Endothelial cell of umbilical vein (primary cell): ENCODE measurements around the gene HEMGN. TPM values are rescaled to one million over a fixed set of nuclear protein-coding genes. Genes with fewer than 3 reads are reported as not detected.

Source experiments
- BruUV-seq: library from RNA; stranded (reverse); fragments of 400-500 nt; replicated peaks from 2 replicates; lab custom pipeline; 2021; lab: Mats Ljungman, UMichigan
- CTCF ChIA-PET: fragments of 300-600, 350-600 bp; sonication (Branson Sonifier 250); formaldehyde crosslinking; loops from one replicate; lab custom pipeline; 2021; ENCODE audit warnings: antibody characterized with exemption, inconsistent platforms; lab: Charles Lee
- POLR2A ChIA-PET: fragments of 300-600, 350-600 bp; sonication (Branson Sonifier 250); formaldehyde crosslinking; loops from one replicate; lab custom pipeline; 2021; ENCODE audit warnings: antibody characterized with exemption, inconsistent platforms; lab: Charles Lee
- DNase-seq: peaks from one replicate; pipeline ENCODE4 v3.0.0-alpha.2; 2011; ENCODE audit warnings: low read depth, low spot score
- FAIRE-seq: peaks from 2 replicates; lab custom pipeline; 2011; peaks lifted over from hg19 to GRCh38; lab: Jason Lieb, UNC
- H2AFZ ChIP-seq: 2 replicates; pipeline ENCODE4 v1.6.0; 2012; ENCODE audit warnings: low read depth, low read length, control low read depth, inconsistent platforms
- H3K27ac ChIP-seq: 2 replicates; pipeline ENCODE4 v1.5.1; 2011; ENCODE audit warnings: low read depth, mild to moderate bottlenecking, control low read depth, low read length, moderate library complexity; ENCODE audit not compliant: insufficient read depth
- H3K27me3 ChIP-seq, 2 experiments: 2 replicates each; pipeline versions ENCODE4 v1.6.0 to v1.6.1; 2011; ENCODE audit warnings: low read length in 2 of 2, mixed read lengths in 1 of 2; ENCODE audit not compliant: control insufficient read depth in 2 of 2, insufficient read depth in 2 of 2
- H3K36me3 ChIP-seq, 2 experiments: 2 replicates in 1 of 2; 3 replicates in 1 of 2; pipeline ENCODE4 v1.5.1; 2011; ENCODE audit warnings: low read length in 2 of 2, mild to moderate bottlenecking in 1 of 2, moderate library complexity in 1 of 2; ENCODE audit not compliant: control insufficient read depth in 2 of 2, insufficient read depth in 2 of 2; ENCODE audit errors: extremely low read depth in 1 of 2
- H3K4me1 ChIP-seq: 3 replicates; pipeline ENCODE4 v1.5.1; 2011; ENCODE audit warnings: mild to moderate bottlenecking, low read length; ENCODE audit not compliant: control insufficient read depth, insufficient read depth; ENCODE audit errors: extremely low read depth
- H3K4me2 ChIP-seq: 2 replicates; pipeline ENCODE4 v1.6.1; 2011; ENCODE audit warnings: low read length, control low read depth, mixed read lengths; ENCODE audit not compliant: insufficient read depth
- H3K4me3 ChIP-seq, 3 experiments: fragments of 200-600 bp in 1 of 3; sonication (generic), shearing (Covaris generic) in 1 of 3; replicated peaks in 1 of 3; 2 replicates each; pipeline ENCODE4 v1.5.1; 2011 to 2016; ENCODE audit warnings: control low read depth in 3 of 3, low read length in 3 of 3, mild to moderate bottlenecking in 2 of 3, inconsistent platforms in 1 of 3, low read depth in 1 of 3, moderate library complexity in 1 of 3; ENCODE audit not compliant: insufficient read depth in 1 of 3
- H3K79me2 ChIP-seq: 2 replicates; pipeline ENCODE4 v1.6.0; 2012; ENCODE audit warnings: low read length, inconsistent platforms; ENCODE audit not compliant: control insufficient read depth, insufficient read depth
- H3K9ac ChIP-seq: replicated peaks from 2 replicates; pipeline ENCODE3; 2011; ENCODE audit warnings: low read length, control low read depth; ENCODE audit not compliant: insufficient read depth; ENCODE audit errors: extremely low read depth
- H3K9me1 ChIP-seq: replicated peaks from 3 replicates; pipeline ENCODE4 v1.6.0; 2011; ENCODE audit warnings: mild to moderate bottlenecking, low read length; ENCODE audit not compliant: control insufficient read depth, insufficient read depth; ENCODE audit errors: extremely low read depth
- H3K9me3 ChIP-seq: replicated peaks from 2 replicates; pipeline ENCODE4 v1.5.1; 2012; ENCODE audit warnings: low read length, inconsistent platforms; ENCODE audit not compliant: control insufficient read depth, insufficient read depth
- H4K20me1 ChIP-seq: replicated peaks from 2 replicates; pipeline ENCODE3; 2011; ENCODE audit warnings: mild to moderate bottlenecking, low read length; ENCODE audit not compliant: control insufficient read depth, insufficient read depth; ENCODE audit errors: extremely low read depth
- CTCF ChIP-seq, 2 donors: IDR thresholded peaks; 1 replicate in 1 of 2; 2 replicates in 1 of 2; pipeline ENCODE4 v1.5.1; 2011; ENCODE audit warnings: low read length in 2 of 2, mild to moderate bottlenecking in 2 of 2, moderate library complexity in 2 of 2, control low read depth in 1 of 2, inconsistent platforms in 1 of 2, low read depth in 1 of 2; ENCODE audit not compliant: insufficient read depth in 1 of 2; ENCODE audit errors: extremely low read depth in 1 of 2
- FOS ChIP-seq: IDR thresholded peaks from 2 replicates; pipeline ENCODE4 v1.6.1; 2011; ENCODE audit warnings: mild to moderate bottlenecking, low read length, moderate library complexity, borderline replicate concordance; ENCODE audit not compliant: insufficient read depth
- GATA2 ChIP-seq: IDR thresholded peaks from 2 replicates; pipeline ENCODE4 v1.7.0; 2011; ENCODE audit warnings: low read depth, mild to moderate bottlenecking, moderate library complexity, mixed read lengths, low read length; ENCODE audit not compliant: insufficient read length, insufficient read depth
- JUN ChIP-seq: IDR thresholded peaks from 2 replicates; pipeline ENCODE4 v1.6.1; 2011; ENCODE audit warnings: borderline replicate concordance, low read depth; ENCODE audit not compliant: insufficient read length, insufficient read depth
- MAX ChIP-seq: IDR thresholded peaks from 2 replicates; pipeline ENCODE4 v1.6.1; 2011; ENCODE audit not compliant: insufficient read depth, insufficient read length
- MYC ChIP-seq: IDR thresholded peaks from one replicate; pipeline ENCODE4 v1.6.1; 2011; ENCODE audit warnings: mild to moderate bottlenecking, low read depth, low read length
- POLR2A ChIP-seq: IDR thresholded peaks from 2 replicates; pipeline ENCODE4 v1.6.1; 2012; ENCODE audit warnings: low read depth, mild to moderate bottlenecking, control low read depth, low read length
- POLR2AphosphoS5 ChIP-seq: IDR thresholded peaks from 2 replicates; pipeline ENCODE4 v1.6.1; 2012; ENCODE audit warnings: low read depth, mild to moderate bottlenecking, control low read depth, low read length, moderate library complexity; ENCODE audit not compliant: insufficient read depth
- dilution Hi-C: fragments of 300-500 bp; cut with MboI; formaldehyde crosslinking; loops from one replicate; pipeline ENCODE4 v1.15.0; 2019; ENCODE audit warnings: low sequenced_read_pairs; ENCODE audit not compliant: extremely low pct_ligation_motif_present
- intact Hi-C: fragments of 100-400 bp; cut with micrococcal nuclease; formaldehyde crosslinking; loops from one replicate; pipeline ENCODE4 v1.10.0; 2022
- polyA plus RNA-seq, 4 experiments: library from polyadenylated mRNA; depleted of rRNA in 3 of 4; stranded (reverse) in 3 of 4; unstranded in 1 of 4; fragments of >200 nt; gene quantifications; 2 replicates each; pipeline versions ENCODE4 v1.2.1 to v1.2.3, GENCODE V29; 2011 to 2012; ENCODE audit warnings: missing spikeins in 1 of 4
- total RNA-seq: library from RNA; stranded (reverse); gene quantifications from 2 replicates; pipeline ENCODE4 v1.2.3, GENCODE V29; 2021

HEMGN gene
- total and polyA plus RNA-seq, 2 donors (not counting 3 experiments of a cell fraction or from before 2014, with no cell fraction given): not detected

GRCh38 chr9:97936998-97937397, 974 bp downstream of the HEMGN start:
- no peak overlapping the region for H3K27ac ChIP-seq
- no peaks in the 10 kb centered on the region for H3K9me3 ChIP-seq
- TF ChIP-seq MYC (no peak), CTCF (IDR thresholded peaks at IDR 0.05; ENCODE audit: extremely low read depth in 1 of 2, insufficient read depth in 1 of 2, low read depth in 1 of 2, low read length in 2 of 2) (no peak), POLR2AphosphoS5 (no peak), GATA2 (no peak), FOS (no peak), POLR2A (no peak), MAX (no peak), JUN (no peak)
- intact Hi-C loops (loop anchor here (5.0 kb wide), 1 partner anchor 35 kb away; no protein-coding TSS in a partner anchor), dilution Hi-C loops (no loop called here)
- no peak overlapping the region for H3K4me2 ChIP-seq
- BruUV-seq: no TSS peak
- DNase-seq: no peak
- H4K20me1 ChIP-seq: no peaks in the 10 kb centered on the region
- ChIA-PET CTCF (no interaction called here), POLR2A (no interaction called here)
- H3K4me3 ChIP-seq: no peak overlapping the region
- H3K36me3 ChIP-seq: no peaks in the 10 kb centered on the region
- H3K79me2 ChIP-seq: no peaks in the 10 kb centered on the region
- H2AFZ ChIP-seq: no peak overlapping the region
- H3K27me3 ChIP-seq: peaks cover 39 to 70% of the 10 kb centered on the region in 2 experiments
- H3K9me1 ChIP-seq: no peaks in the 10 kb centered on the region
- H3K9ac ChIP-seq: no peak overlapping the region
- no peaks in the 10 kb centered on the region for H3K4me1 ChIP-seq
- FAIRE-seq: no peak
